ENCODE results near the gene TMEM208. TPM values are rescaled to one million over a fixed set of nuclear protein-coding genes. Genes with fewer than 3 reads are reported as not detected.

The TMEM208 gene
- total and polyA plus RNA-seq, 2 of the 8 experiments (the other 6 are each of a cell fraction or from before 2014, with no cell fraction given) = 37.7 to 100.0 TPM

GRCh38 chr16:67188798-67189197 lies 38.1 kb upstream of the TMEM208 start:
- no peak overlapping the region for H3K23ac ChIP-seq (ENCODE audit: insufficient read length)
- 92% methylated on average over 11 of the region's 15 CpGs; no CpG with 5 or more reads in 1 of the 2 experiments for WGBS, 2 experiments (ENCODE audit: extremely low coverage in 1 of 2, insufficient coverage in 1 of 2, insufficient read length in 1 of 2, insufficient replicate concordance in 2 of 2, low coverage in 1 of 2, low lambda C conversion rate in 2 of 2, missing lambda C conversion rate in 1 of 2)
- FAIRE-seq = no peak

More at GRCh38 chr16:67188798-67189197, 38.1 kb upstream of the TMEM208 start:
- Histone ChIP-seq H3K79me1 (ENCODE audit: low read depth, low read length) (peaks cover 10% of the 10 kb centered on the region), H2AK5ac (ENCODE audit: low read depth, low read length) (no peak overlapping the region), H4K91ac (replicated peaks; ENCODE audit: insufficient read length, low read length) (no peak overlapping the region), H4K5ac (ENCODE audit: insufficient read length, low read depth, low read length) (no peak overlapping the region), H3K27me3 (replicated peaks in 1 of 4; ENCODE audit: control insufficient read depth in 3 of 4, extremely low read depth in 1 of 4, insufficient read depth in 3 of 4, low read length in 3 of 4) (peaks cover 8 to 32% (median 19%) of the 10 kb centered on the region in 4 experiments), H3K18ac (ENCODE audit: extremely low read depth, low read length) (no peak overlapping the region), H3K27ac (ENCODE audit: low read depth, low read length) (no peak overlapping the region), H2BK120ac (replicated peaks; ENCODE audit: low read depth, low read length) (no peak overlapping the region), H3K4me1 (replicated peaks in 1 of 4; ENCODE audit: control insufficient read depth in 3 of 4, insufficient read depth in 4 of 4, low read length in 3 of 4) (peaks cover 0 to 16% (median 12%) of the 10 kb centered on the region in 4 experiments; a peak in 6 of 7 replicates), H2BK15ac (ENCODE audit: low read length) (no peak overlapping the region), H2BK5ac (ENCODE audit: low read depth, low read length) (no peak overlapping the region), H2BK12ac (ENCODE audit: low read depth, low read length) (no peak overlapping the region), H3K23me2 (ENCODE audit: low read depth, low read length) (peaks cover 19% of the 10 kb centered on the region), H2AFZ (ENCODE audit: low read length) (no peak overlapping the region), H4K20me1 (replicated peaks in 1 of 2; ENCODE audit: control insufficient read depth in 1 of 2, insufficient read depth in 2 of 2, low read length in 2 of 2) (peaks cover 5 to 23% of the 10 kb centered on the region in 2 experiments), H4K8ac (ENCODE audit: extremely low read depth, insufficient read depth, low read length) (0 out of 2 replicates have a peak overlapping the region, but pooled peaks have one; percentile 60), H3K79me2 (ENCODE audit: control insufficient read depth in 1 of 2, insufficient read depth in 2 of 2, low read length in 2 of 2) (peaks cover 8 to 17% of the 10 kb centered on the region in 2 experiments), H3K4me3 (ENCODE audit: extremely low read depth in 1 of 4, insufficient read depth in 2 of 4, low read depth in 3 of 4, low read length in 4 of 4) (no peak overlapping the region), H3K4me2 (ENCODE audit: insufficient read depth in 1 of 2, low read depth in 2 of 2, low read length in 2 of 2) (no peak overlapping the region), H3K9me3 (ENCODE audit: insufficient read depth in 2 of 2, low read depth in 1 of 2, low read length in 1 of 2) (no peaks in the 10 kb centered on the region), H3K4ac (replicated peaks; ENCODE audit: insufficient read length, low read depth, low read length) (no peak overlapping the region), H2BK20ac (ENCODE audit: low read length) (no peak overlapping the region), H3K36me3 (ENCODE audit: control insufficient read depth in 2 of 4, insufficient read depth in 4 of 4, low read length in 3 of 4) (peaks cover 0 to 2% (median under 1%) of the 10 kb centered on the region in 4 experiments; a peak in 2 of 8 replicates), H3K56ac (replicated peaks; ENCODE audit: insufficient read length, low read depth, low read length) (no peak overlapping the region), H3K14ac (ENCODE audit: insufficient read length) (no peak overlapping the region), H3K9ac (replicated peaks in 1 of 4; ENCODE audit: extremely low read depth in 1 of 4, low read depth in 3 of 4, low read length in 3 of 4) (no peak overlapping the region)
- DNase-seq (ENCODE audit: low read depth in 1 of 2, low spot score in 2 of 2) = no peak
- ChIA-PET POLR2A (ENCODE audit: partially characterized antibody) (interaction anchor here (0.9 to 1.5 kb wide), 3 partner anchors 38 to 58 kb away, joined by 3 read pairs; partner anchors contain the start of genes B3GNT9 and TMEM208), CTCF (ENCODE audit: partially characterized antibody) (interaction anchor here (0.7 to 9.3 kb wide), 6 partner anchors 11 to 755 kb away, joined by 3 to 151 read pairs (median 4); partner anchors contain the start of genes ELMO3, LCAT, NOL3 and TMEM208)
- TF ChIP-seq SP1 (IDR thresholded peaks at IDR 0.05; ENCODE audit: low read depth, low read length) (no peak), ASH2L (IDR thresholded peaks at IDR 0.05; ENCODE audit: low read length) (no peak), POLR2AphosphoS5 (IDR thresholded peaks at IDR 0.05; ENCODE audit: low read depth, low read length) (no peak), YY1 (IDR thresholded peaks at IDR 0.05; ENCODE audit: low read depth, low read length) (no peak)
